Tibial nerve (tissue), 4 donors: Measurements from ENCODE around the gene ESRRG. TPM values are rescaled to one million over a fixed set of nuclear protein-coding genes. Genes with fewer than 3 reads are reported as not detected.

Experiments used
- DNase-seq, 2 donors: peaks; one replicate each; pipeline ENCODE4 v3.0.0-alpha.2; 2019; ENCODE audit warnings: low spot score in 2 of 2
- H3K27ac ChIP-seq, 4 donors: fragments of 200-600 bp; sonication (generic) in 3 of 4; one replicate each; pipeline ENCODE4 v1.5.1; 2017 to 2019; ENCODE audit warnings: mild to moderate bottlenecking in 1 of 4
- H3K27me3 ChIP-seq, 2 donors: fragments of 200-600 bp; sonication (generic) in 1 of 2; one replicate each; pipeline versions ENCODE4 v1.5.1 to v1.6.0; 2017 to 2019
- H3K36me3 ChIP-seq, 3 donors: fragments of 200-600 bp; sonication (generic); one replicate each; pipeline ENCODE4 v1.5.1; 2018 to 2019
- H3K4me1 ChIP-seq, 4 donors: fragments of 200-600 bp; sonication (generic) in 3 of 4; one replicate each; pipeline ENCODE4 v1.5.1; 2017 to 2019
- H3K4me3 ChIP-seq, 4 donors: fragments of 200-600 bp; sonication (generic) in 3 of 4; one replicate each; pipeline ENCODE4 v1.5.1; 2017 to 2019; ENCODE audit warnings: mild to moderate bottlenecking in 1 of 4, moderate library complexity in 1 of 4
- H3K9me3 ChIP-seq, 4 donors: fragments of 200-600 bp; sonication (generic) in 3 of 4; one replicate each; pipeline ENCODE4 v1.5.1; 2017 to 2019
- EP300 ChIP-seq, 2 donors: sonication (generic); formaldehyde crosslinking; IDR thresholded peaks; one replicate each; pipeline ENCODE4 v1.6.1; 2017; ENCODE audit warnings: antibody characterized with exemption in 2 of 2, mild to moderate bottlenecking in 1 of 2
- POLR2A ChIP-seq, 2 donors: fragments of 450-650 bp; IDR thresholded peaks; one replicate each; pipeline ENCODE4 v1.6.1; 2017; ENCODE audit warnings: antibody characterized with exemption in 2 of 2, mild to moderate bottlenecking in 2 of 2, moderate library complexity in 2 of 2
- WGBS, 2 donors: methylation state at CpG; one replicate each; pipeline ENCODE4 v1.1.5; 2018; 5-methylcytosine and 5-hydroxymethylcytosine counted together
- total RNA-seq, 4 donors: library from RNA; depleted of rRNA; stranded (reverse); fragments of >200 nt; gene quantifications; one replicate each; pipeline ENCODE4 v1.1.0, GENCODE V29; 2016
- TF ChIP-seq, protein P1 (sequence below), 5 experiments: fragments of 200-600 bp in 3 of 5; fragments of 450-650 bp in 2 of 5; sonication (generic) in 3 of 5; IDR thresholded peaks; one replicate each; pipeline ENCODE4 v1.5.1; 2016 to 2019; ENCODE audit warnings: antibody characterized with exemption in 5 of 5, mild to moderate bottlenecking in 3 of 5, moderate library complexity in 2 of 5

ESRRG gene
- total RNA-seq, 4 donors from 2014 or later, result 1.4 to 3.3 (median 1.6) TPM

DNA sequence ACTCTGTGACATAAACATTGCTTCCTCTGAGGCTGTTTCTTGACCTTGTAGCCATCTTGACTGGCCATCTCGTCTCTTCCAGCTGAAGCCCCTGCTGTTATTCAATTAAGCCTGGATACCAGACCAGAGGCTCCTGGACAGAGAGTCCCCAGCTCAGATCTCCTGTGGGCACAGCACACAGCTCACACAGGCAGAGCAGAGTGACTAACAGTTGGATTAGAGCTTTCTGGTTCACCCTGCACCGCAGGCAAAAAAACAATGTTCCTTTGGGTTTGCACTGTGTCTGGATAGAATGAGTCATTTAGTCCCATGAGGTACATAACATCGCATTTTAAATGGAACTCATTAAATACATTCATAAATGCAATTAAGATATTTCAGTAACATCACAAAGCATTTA, 266.5 kb downstream of the ESRRG start:
- no peak for DNase-seq
- H3K4me3 ChIP-seq, result no peak overlapping the region
- TF ChIP-seq POLR2A (IDR thresholded peaks at IDR 0.05), result no peak
- TF ChIP-seq, protein P1, sequence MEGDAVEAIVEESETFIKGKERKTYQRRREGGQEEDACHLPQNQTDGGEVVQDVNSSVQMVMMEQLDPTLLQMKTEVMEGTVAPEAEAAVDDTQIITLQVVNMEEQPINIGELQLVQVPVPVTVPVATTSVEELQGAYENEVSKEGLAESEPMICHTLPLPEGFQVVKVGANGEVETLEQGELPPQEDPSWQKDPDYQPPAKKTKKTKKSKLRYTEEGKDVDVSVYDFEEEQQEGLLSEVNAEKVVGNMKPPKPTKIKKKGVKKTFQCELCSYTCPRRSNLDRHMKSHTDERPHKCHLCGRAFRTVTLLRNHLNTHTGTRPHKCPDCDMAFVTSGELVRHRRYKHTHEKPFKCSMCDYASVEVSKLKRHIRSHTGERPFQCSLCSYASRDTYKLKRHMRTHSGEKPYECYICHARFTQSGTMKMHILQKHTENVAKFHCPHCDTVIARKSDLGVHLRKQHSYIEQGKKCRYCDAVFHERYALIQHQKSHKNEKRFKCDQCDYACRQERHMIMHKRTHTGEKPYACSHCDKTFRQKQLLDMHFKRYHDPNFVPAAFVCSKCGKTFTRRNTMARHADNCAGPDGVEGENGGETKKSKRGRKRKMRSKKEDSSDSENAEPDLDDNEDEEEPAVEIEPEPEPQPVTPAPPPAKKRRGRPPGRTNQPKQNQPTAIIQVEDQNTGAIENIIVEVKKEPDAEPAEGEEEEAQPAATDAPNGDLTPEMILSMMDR (IDR thresholded peaks at IDR 0.05), result no peak
- TF ChIP-seq EP300 (IDR thresholded peaks at IDR 0.05), result no peak
- H3K27ac ChIP-seq, result no peak overlapping the region
- no peaks in the 10 kb centered on the region for H3K9me3 ChIP-seq
- H3K27me3 ChIP-seq, result no peaks in the 10 kb centered on the region
- 55 to 68% methylated on average over 3 of the region's 3 CpGs for WGBS, 2 donors
- no peaks in the 10 kb centered on the region for H3K36me3 ChIP-seq
- H3K4me1 ChIP-seq, result no peaks in the 10 kb centered on the region

DNA sequence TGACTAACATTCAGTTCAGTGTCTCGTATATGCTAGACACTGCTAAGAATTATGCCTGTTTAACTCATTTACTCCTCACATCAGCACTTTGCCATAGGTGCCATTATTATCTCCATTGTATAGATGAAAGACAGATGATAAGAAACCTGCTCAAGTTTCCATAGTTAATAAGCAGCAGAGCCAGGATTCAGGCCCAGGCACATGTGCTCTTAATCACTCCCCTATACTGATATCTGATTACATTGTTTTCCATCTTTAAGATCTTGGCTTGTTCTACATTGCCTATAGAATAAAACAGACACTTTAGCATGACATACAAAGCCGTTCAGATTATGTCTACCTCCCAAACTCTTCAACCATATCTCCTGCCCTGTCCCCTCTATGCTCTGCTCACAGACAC, 269.5 kb downstream of the ESRRG start:
- H3K27me3 ChIP-seq, result no peaks in the 10 kb centered on the region
- no peak overlapping the region for H3K27ac ChIP-seq
- no peak overlapping the region for H3K4me3 ChIP-seq
- WGBS, 2 donors, result 61 to 67% methylated on average over 2 of the region's 2 CpGs
- TF ChIP-seq POLR2A (IDR thresholded peaks at IDR 0.05) (no peak), EP300 (IDR thresholded peaks at IDR 0.05) (no peak)
- TF ChIP-seq, protein P1 (IDR thresholded peaks at IDR 0.05), result no peak
- H3K9me3 ChIP-seq, result no peaks in the 10 kb centered on the region
- no peaks in the 10 kb centered on the region for H3K4me1 ChIP-seq
- H3K36me3 ChIP-seq, result no peaks in the 10 kb centered on the region
- DNase-seq, result no peak
